T1000 (cell line): ENCODE measurements around the gene CMTM2.
A peak's percentile ranks its signal among the peaks of the same experiment; 100 is the strongest.
"Not testable (repeated sequence)": the region's sequence is repeated elsewhere in the genome, so short reads cannot be mapped to it uniquely, and the experiment has no call there.

Experiments used
- DNase-seq: peaks from one replicate; lab custom pipeline; 2025; ENCODE audit warnings: mixed read lengths; lab: John Stamatoyannopoulos, UW

CMTM2 gene

GRCh38 chr16:66585481-66586239 is 6.4 kb downstream of the CMTM2 start:
- no peak for DNase-seq

GRCh38 chr16:66587881-66588600 is 8.8 kb downstream of the CMTM2 start:
- DNase-seq, result no peak

GRCh38 chr16:66588981-66589713 is 9.9 kb downstream of the CMTM2 start:
- DNase-seq, result no peak

GRCh38 chr16:66590322-66590721 is 11.1 kb downstream of the CMTM2 start:
- DNase-seq, result no peak

- DNase-seq, result no peak
Measured at GRCh38 chr16:66591018-66591417, 11.8 kb downstream of the CMTM2 start.

- DNase-seq, result no peak
Measured at GRCh38 chr16:66592241-66592640, 13.0 kb downstream of the CMTM2 start.

GRCh38 chr16:66592814-66593213 is 13.6 kb downstream of the CMTM2 start:
- DNase-seq, result no peak

GRCh38 chr16:66594739-66595138 is 15.5 kb downstream of the CMTM2 start:
- DNase-seq, result no peak

- not testable (repeated sequence) for DNase-seq
Measured at GRCh38 chr16:66596559-66596958, 17.3 kb downstream of the CMTM2 start.

- no peak for DNase-seq
Measured at GRCh38 chr16:66596986-66597848, 18.0 kb downstream of the CMTM2 start.

- DNase-seq, result no peak
Measured at GRCh38 chr16:66598111-66598510, 18.8 kb downstream of the CMTM2 start.

GRCh38 chr16:66599726-66600125 is 20.5 kb downstream of the CMTM2 start:
- no peak for DNase-seq

GRCh38 chr16:66600477-66600876 is 21.2 kb downstream of the CMTM2 start:
- DNase-seq, result no peak

GRCh38 chr16:66601471-66601870 is 22.2 kb downstream of the CMTM2 start:
- DNase-seq, result no peak

- DNase-seq, result peak; percentile 18
Measured at GRCh38 chr16:66603537-66604375, 24.5 kb downstream of the CMTM2 start.

GRCh38 chr16:66604376-66605176 is 25.3 kb downstream of the CMTM2 start, which contains the start of gene CMTM3:
Gene CMTM3 (plus strand): TSS chr16:66604704. CDS start chr16:66604806, 102 bp downstream.
- peak; percentile 32 for DNase-seq

GRCh38 chr16:66605177-66605978 is 26.1 kb downstream of the CMTM2 start:
- DNase-seq, result no peak

GRCh38 chr16:66605979-66606751 is 26.9 kb downstream of the CMTM2 start:
- no peak for DNase-seq
